ENCODE results near the gene SRPRB. TPM values are rescaled to one million over a fixed set of nuclear protein-coding genes. Genes with fewer than 3 reads are reported as not detected.

SRPRB gene
- total and polyA plus RNA-seq, 2 experiments from 2014 or later = 25.6 to 36.0 TPM

GRCh38 chr3:133781570-133781969, 24.0 kb upstream of the SRPRB start:
- peaks cover 8% of the 10 kb centered on the region for H3K4me1 Mint-ChIP-seq
- peaks cover 6% of the 10 kb centered on the region; the same call in 1 of the 2 replicates for H3K4me1 ChIP-seq (ENCODE audit: insufficient read depth)
- no peak overlapping the region for H3K4me3 Mint-ChIP-seq
- no peak overlapping the region for H3K27ac ChIP-seq (ENCODE audit: low read depth)
- H3K27me3 ChIP-seq (ENCODE audit: insufficient read depth) = no peaks in the 10 kb centered on the region
- H3K36me3 ChIP-seq (ENCODE audit: insufficient read depth) = no peaks in the 10 kb centered on the region
- H3K4me2 ChIP-seq = no peak overlapping the region
- ATAC-seq (no peak), DNase-seq (ENCODE audit: low spot score) (no peak)
- H3K27ac Mint-ChIP-seq = no peak overlapping the region
- no peaks in the 10 kb centered on the region for H3K79me2 ChIP-seq (replicated peaks; ENCODE audit: insufficient read depth)
- H3K4me3 ChIP-seq = no peak overlapping the region
- peaks cover 14% of the 10 kb centered on the region for H3K9me3 Mint-ChIP-seq
- H2AFZ ChIP-seq = no peak overlapping the region
- no peaks in the 10 kb centered on the region; the same call in 2 of the 3 replicates for H3K36me3 Mint-ChIP-seq (ENCODE audit: low read depth)
- H3K9me2 ChIP-seq (ENCODE audit: insufficient read depth) = peaks cover under 1% of the 10 kb centered on the region
- H4K20me1 ChIP-seq (replicated peaks; ENCODE audit: insufficient read depth) = no peaks in the 10 kb centered on the region
- no peaks in the 10 kb centered on the region for H3K27me3 Mint-ChIP-seq (ENCODE audit: insufficient read depth, low read depth, poor library complexity)
- TF ChIP-seq CTCF (conservative IDR thresholded peaks at IDR 0.05; ENCODE audit: low read depth in 2 of 2) (no peak), ETS1 (IDR thresholded peaks at IDR 0.05) (no peak)
- no peaks in the 10 kb centered on the region for H3F3A ChIP-seq (replicated peaks; ENCODE audit: low read depth)

- H2AFZ ChIP-seq = no peak overlapping the region
- H3K79me2 ChIP-seq (replicated peaks; ENCODE audit: insufficient read depth) = no peaks in the 10 kb centered on the region
- H3K9me2 ChIP-seq (ENCODE audit: insufficient read depth) = peaks cover 8% of the 10 kb centered on the region
- H3K36me3 Mint-ChIP-seq (ENCODE audit: low read depth) = no peaks in the 10 kb centered on the region; the same call in 2 of the 3 replicates
- ATAC-seq (no peak), DNase-seq (ENCODE audit: low spot score) (no peak)
- H3K4me3 ChIP-seq = no peak overlapping the region
- peaks cover 8% of the 10 kb centered on the region for H3K4me1 Mint-ChIP-seq
- no peaks in the 10 kb centered on the region for H3K36me3 ChIP-seq (ENCODE audit: insufficient read depth)
- no peaks in the 10 kb centered on the region for H3K27me3 ChIP-seq (ENCODE audit: insufficient read depth)
- peaks cover 6% of the 10 kb centered on the region; the same call in 1 of the 2 replicates for H3K4me1 ChIP-seq (ENCODE audit: insufficient read depth)
- H3K27ac Mint-ChIP-seq = no peak overlapping the region
- no peaks in the 10 kb centered on the region for H3F3A ChIP-seq (replicated peaks; ENCODE audit: low read depth)
- H3K4me2 ChIP-seq = no peak overlapping the region
- H4K20me1 ChIP-seq (replicated peaks; ENCODE audit: insufficient read depth) = no peaks in the 10 kb centered on the region
- H3K9me3 Mint-ChIP-seq = peaks cover 14% of the 10 kb centered on the region
- no peaks in the 10 kb centered on the region for H3K27me3 Mint-ChIP-seq (ENCODE audit: insufficient read depth, low read depth, poor library complexity)
- no peak overlapping the region for H3K27ac ChIP-seq (ENCODE audit: low read depth)
- H3K4me3 Mint-ChIP-seq = no peak overlapping the region
- no peak for TF ChIP-seq STAT1 (IDR thresholded peaks at IDR 0.05; ENCODE audit: unreplicated experiment)
- TF ChIP-seq ZNF331 (CRISPR knock-in tag; IDR thresholded peaks at IDR 0.05; ENCODE audit: low read depth) = no peak
- no peak for TF ChIP-seq ZNF462 (CRISPR knock-in tag; IDR thresholded peaks at IDR 0.05)
- no peak for TF ChIP-seq ZNF114 (CRISPR knock-in tag; IDR thresholded peaks at IDR 0.05)
- TF ChIP-seq EZH2phosphoT487 (IDR thresholded peaks at IDR 0.05; ENCODE audit: unreplicated experiment) = no peak
- no peak for TF ChIP-seq JUNB (IDR thresholded peaks at IDR 0.05; ENCODE audit: unreplicated experiment)
- TF ChIP-seq POLR2AphosphoS5 (IDR thresholded peaks at IDR 0.05; ENCODE audit: low read depth) = no peak
- TF ChIP-seq NANOG (IDR thresholded peaks at IDR 0.05; ENCODE audit: borderline replicate concordance) = no peak
- TF ChIP-seq CREB1 (CRISPR knock-in tag; IDR thresholded peaks at IDR 0.05; ENCODE audit: low read depth) = no peak
- no peak for TF ChIP-seq ETS1 (IDR thresholded peaks at IDR 0.05)
Measured at GRCh38 chr3:133782454-133782853, 23.2 kb upstream of the SRPRB start.
